Smooth muscle cell (in vitro differentiated cells): ENCODE results near the gene CCDC146. TPM values are rescaled to one million over a fixed set of nuclear protein-coding genes. Genes with fewer than 3 reads are reported as not detected.
A peak's percentile ranks its signal among the peaks of the same experiment; 100 is the strongest.

Source experiments
- DNase-seq: peaks from one replicate; lab custom pipeline; 2025; ENCODE audit not compliant: unreplicated experiment; lab: John Stamatoyannopoulos, UW
- H2AFZ ChIP-seq: fragments of 200-600 bp; sonication (generic); 2 replicates; pipeline ENCODE4 v1.6.0; 2016; ENCODE audit warnings: antibody characterized with exemption, low read depth, mild to moderate bottlenecking
- H3F3A ChIP-seq: fragments of 200-600 bp; sonication (generic); 2 replicates; pipeline ENCODE4 v1.6.0; 2017; ENCODE audit warnings: antibody characterized with exemption, low read depth
- H3K27ac ChIP-seq: fragments of 200-600 bp; sonication (generic); 2 replicates; pipeline ENCODE4 v1.5.1; 2016; ENCODE audit warnings: low read depth, mild to moderate bottlenecking
- H3K27me3 ChIP-seq: fragments of 200-600 bp; sonication (generic); 2 replicates; pipeline ENCODE4 v1.6.1; 2016; ENCODE audit warnings: low read depth, mild to moderate bottlenecking
- H3K36me3 ChIP-seq: fragments of 200-600 bp; sonication (generic); 2 replicates; pipeline ENCODE4 v1.5.1; 2016; ENCODE audit warnings: low read depth
- H3K4me1 ChIP-seq: fragments of 200-600 bp; sonication (generic); 2 replicates; pipeline ENCODE4 v1.5.1; 2016; ENCODE audit warnings: low read depth
- H3K4me2 ChIP-seq: fragments of 200-600 bp; sonication (generic); 2 replicates; pipeline ENCODE4 v1.6.0; 2016; ENCODE audit warnings: mild to moderate bottlenecking
- H3K4me3 ChIP-seq: fragments of 200-600 bp; sonication (generic); 2 replicates; pipeline ENCODE4 v1.5.1; 2016; ENCODE audit warnings: mild to moderate bottlenecking
- H3K79me2 ChIP-seq: fragments of 200-600 bp; sonication (generic); 2 replicates; pipeline ENCODE4 v1.6.0; 2016; ENCODE audit warnings: low read depth, mild to moderate bottlenecking
- H3K9ac ChIP-seq: fragments of 200-600 bp; sonication (generic); 2 replicates; pipeline ENCODE4 v1.6.0; 2016; ENCODE audit warnings: low read depth
- H3K9me3 ChIP-seq: fragments of 200-600 bp; sonication (generic); replicated peaks from 2 replicates; pipeline ENCODE4 v1.5.1; 2016; ENCODE audit warnings: low read depth
- H4K20me1 ChIP-seq: fragments of 200-600 bp; sonication (generic); 2 replicates; pipeline ENCODE4 v1.6.0; 2016; ENCODE audit warnings: low read depth
- CTCF ChIP-seq: fragments of 200-600 bp; sonication (generic); IDR thresholded peaks from 2 replicates; pipeline ENCODE4 v1.5.1; 2017; ENCODE audit warnings: borderline replicate concordance, mild to moderate bottlenecking, antibody characterized with exemption; ENCODE audit not compliant: insufficient read depth, poor library complexity, severe bottlenecking
- whole genome bisulfite sequencing: methylation state at CpG from one replicate; pipeline ENCODE4 v1.1.7; 2016; ENCODE audit warnings: low lambda C conversion rate; 5-methylcytosine and 5-hydroxymethylcytosine counted together
- polyA plus RNA-seq: library from polyadenylated mRNA; unstranded; fragments of >200 nt; fragmentation: Nextera tagmentation; extraction: Ambion mirVana; gene quantifications from 2 replicates; pipeline ENCODE4 v1.2.1, GENCODE V29; 2016
- total RNA-seq: library from RNA; depleted of rRNA; stranded (reverse); fragments of >200 nt; gene quantifications from 2 replicates; pipeline ENCODE4 v1.2.3, GENCODE V29; 2014

Gene CCDC146
- total and polyA plus RNA-seq, 2 experiments from 2014 or later, result 0.77 to 7.3 TPM

- no peaks in the 10 kb centered on the region for H4K20me1 ChIP-seq
- H2AFZ ChIP-seq, result no peak overlapping the region
- no peak overlapping the region for H3K27ac ChIP-seq
- H3K4me2 ChIP-seq, result no peak overlapping the region
- no peak for DNase-seq
- TF ChIP-seq CTCF, result no peak
- no peak overlapping the region for H3K4me3 ChIP-seq
- 95% methylated on average over 2 of the region's 2 CpGs for WGBS
- no peaks in the 10 kb centered on the region for H3K79me2 ChIP-seq
- no peaks in the 10 kb centered on the region for H3K4me1 ChIP-seq
- no peaks in the 10 kb centered on the region for H3F3A ChIP-seq
- no peaks in the 10 kb centered on the region for H3K9me3 ChIP-seq
- no peak overlapping the region for H3K9ac ChIP-seq
- no peaks in the 10 kb centered on the region for H3K36me3 ChIP-seq
- H3K27me3 ChIP-seq, result no peaks in the 10 kb centered on the region
Measured at GRCh38 chr7:77232467-77232866, 110.1 kb downstream of the CCDC146 start.

- no peak for DNase-seq
- no peak overlapping the region for H3K9ac ChIP-seq
Measured at GRCh38 chr7:77235276-77235675, 112.9 kb downstream of the CCDC146 start.

GRCh38 chr7:77238703-77239136 is 116.3 kb downstream of the CCDC146 start:
- WGBS, result 65% methylated on average over 2 of the region's 2 CpGs
- H3K4me3 ChIP-seq, result no peak overlapping the region
- H3F3A ChIP-seq, result no peaks in the 10 kb centered on the region
- H3K79me2 ChIP-seq, result no peaks in the 10 kb centered on the region
- H3K4me2 ChIP-seq, result no peak overlapping the region
- H3K36me3 ChIP-seq, result no peaks in the 10 kb centered on the region
- DNase-seq, result no peak
- H4K20me1 ChIP-seq, result no peaks in the 10 kb centered on the region
- H3K27me3 ChIP-seq, result no peaks in the 10 kb centered on the region
- no peak overlapping the region for H2AFZ ChIP-seq
- H3K9ac ChIP-seq, result no peak overlapping the region
- no peak overlapping the region for H3K27ac ChIP-seq
- peaks cover 14% of the 10 kb centered on the region for H3K4me1 ChIP-seq
- TF ChIP-seq CTCF, result no peak
- H3K9me3 ChIP-seq, result no peaks in the 10 kb centered on the region

More at GRCh38 chr7:77235276-77235675, 112.9 kb downstream of the CCDC146 start:
- peak overlapping the region; percentile 9 for H3K27ac ChIP-seq
- no peaks in the 10 kb centered on the region for H3K79me2 ChIP-seq
- H3K4me1 ChIP-seq, result no peaks in the 10 kb centered on the region
- H3F3A ChIP-seq, result no peaks in the 10 kb centered on the region
- peak overlapping the region; percentile 44 for H3K4me2 ChIP-seq
- H3K36me3 ChIP-seq, result no peaks in the 10 kb centered on the region
- WGBS, result 79% methylated on average over 2 of the region's 2 CpGs
- H3K27me3 ChIP-seq, result no peaks in the 10 kb centered on the region
- TF ChIP-seq CTCF, result no peak
- no peak overlapping the region for H3K4me3 ChIP-seq
- H3K9me3 ChIP-seq, result no peaks in the 10 kb centered on the region
- no peaks in the 10 kb centered on the region for H4K20me1 ChIP-seq
- H2AFZ ChIP-seq, result no peak overlapping the region

- Histone ChIP-seq H3K4me3 (no peak overlapping the region), H2AFZ (no peak overlapping the region), H3K9me3 (no peaks in the 10 kb centered on the region), H3K4me2 (no peak overlapping the region), H3K79me2 (no peaks in the 10 kb centered on the region), H4K20me1 (no peaks in the 10 kb centered on the region), H3F3A (no peaks in the 10 kb centered on the region), H3K27me3 (no peaks in the 10 kb centered on the region), H3K36me3 (no peaks in the 10 kb centered on the region), H3K9ac (no peak overlapping the region), H3K27ac (no peak overlapping the region), H3K4me1 (peaks cover 14% of the 10 kb centered on the region)
- TF ChIP-seq CTCF, result no peak
- WGBS, result 99% methylated on average over 3 of the region's 3 CpGs
- no peak for DNase-seq
Measured at GRCh38 chr7:77239471-77239870, 117.1 kb downstream of the CCDC146 start.
